ENCODE results near the gene PIGR.

- no peak for TF ChIP-seq CTCF (conservative IDR thresholded peaks at IDR 0.05; ENCODE audit: low read depth, low read length)
- no peak for TF ChIP-seq EZH2 (IDR thresholded peaks at IDR 0.05; ENCODE audit: low read length, unreplicated experiment)
These were observed 14.1 kb downstream of the PIGR start for GRCh38 chr1:206932177-206932576.

All from PC-3 (cell line).